Prostate gland (tissue), 2 donors: ENCODE measurements around the gene NF2. TPM values are rescaled to one million over a fixed set of nuclear protein-coding genes. Genes with fewer than 3 reads are reported as not detected.

Source experiments
- DNase-seq: peaks from one replicate; pipeline ENCODE4 v3.0.0-alpha.2; 2019; ENCODE audit warnings: low spot score
- H3K27ac ChIP-seq, 2 donors: fragments of 200-600 bp; sonication (generic); 2 replicates each; pipeline ENCODE4 v1.5.1; 2017 to 2019
- H3K27me3 ChIP-seq: fragments of 200-600 bp; sonication (generic); replicated peaks from 2 replicates; pipeline ENCODE4 v1.5.1; 2019; ENCODE audit not compliant: insufficient read depth
- H3K36me3 ChIP-seq, 2 donors: fragments of 200-600 bp; sonication (generic); 1 replicate in 1 of 2; 2 replicates in 1 of 2; pipeline versions ENCODE4 v1.5.1 to v1.8.1; 2017 to 2019
- H3K4me1 ChIP-seq: fragments of 200-600 bp; sonication (generic); replicated peaks from 2 replicates; pipeline ENCODE4 v1.5.1; 2019
- H3K4me3 ChIP-seq, 2 donors: fragments of 200-600 bp; sonication (generic); 2 replicates each; pipeline ENCODE4 v1.5.1; 2017 to 2019
- H3K9me3 ChIP-seq: fragments of 200-600 bp; sonication (generic); 2 replicates; pipeline ENCODE4 v1.5.1; 2017
- CTCF ChIP-seq, 4 experiments: fragments of 200-600 bp in 2 of 4; fragments of 450-650 bp in 2 of 4; sonication (generic) in 2 of 4; IDR thresholded peaks; 1 replicate in 3 of 4; 2 replicates in 1 of 4; pipeline ENCODE4 v1.5.1; 2016 to 2019; ENCODE audit warnings: antibody characterized with exemption in 4 of 4, mild to moderate bottlenecking in 2 of 4, moderate library complexity in 2 of 4
- POLR2A ChIP-seq: fragments of 450-650 bp; IDR thresholded peaks from one replicate; pipeline ENCODE4 v1.6.1; 2016; ENCODE audit warnings: antibody characterized with exemption, mild to moderate bottlenecking
- POLR2AphosphoS5 ChIP-seq: sonication (generic); formaldehyde crosslinking; IDR thresholded peaks from one replicate; pipeline ENCODE4 v1.6.1; 2017; ENCODE audit warnings: antibody characterized with exemption
- WGBS: methylation state at CpG from one replicate; pipeline ENCODE4 v1.1.5; 2018; 5-methylcytosine and 5-hydroxymethylcytosine counted together
- intact Hi-C: fragments of 100-400 bp; cut with DNase I; formaldehyde crosslinking; loops from one replicate; pipeline ENCODE4 v1.14.2; 2022
- total RNA-seq, 2 donors: library from RNA; depleted of rRNA; stranded (reverse); fragments of >200 nt; gene quantifications; one replicate each; pipeline ENCODE4 v1.1.0, GENCODE V29; 2016

NF2 gene
- total RNA-seq, 2 donors from 2014 or later, result 32.3 to 34.7 TPM

- Histone ChIP-seq H3K27me3 (no peaks in the 10 kb centered on the region), H3K4me1 (no peaks in the 10 kb centered on the region), H3K27ac (no peak overlapping the region), H3K4me3 (no peak overlapping the region), H3K9me3 (no peaks in the 10 kb centered on the region), H3K36me3 (no peaks in the 10 kb centered on the region)
- TF ChIP-seq POLR2A (no peak), POLR2AphosphoS5 (no peak), CTCF (IDR thresholded peaks at IDR 0.05) (no peak)
- 88% methylated on average over 22 of the region's 22 CpGs for WGBS
- DNase-seq, result no peak
- intact Hi-C loops, result no loop called here
Observed at GRCh38 chr22:29737251-29738117, 134.1 kb downstream of the NF2 start.

- H3K4me1 ChIP-seq, result no peaks in the 10 kb centered on the region
- H3K27ac ChIP-seq, result no peak overlapping the region
- intact Hi-C loops, result no loop called here
- TF ChIP-seq POLR2AphosphoS5, result no peak
- TF ChIP-seq CTCF (IDR thresholded peaks at IDR 0.05), result no peak
- no peak for TF ChIP-seq POLR2A
- DNase-seq, result no peak
- no peaks in the 10 kb centered on the region for H3K9me3 ChIP-seq
- no peaks in the 10 kb centered on the region for H3K36me3 ChIP-seq
- H3K27me3 ChIP-seq, result no peaks in the 10 kb centered on the region
- 87% methylated on average over 15 of the region's 15 CpGs for WGBS
- no peak overlapping the region for H3K4me3 ChIP-seq
Observed at GRCh38 chr22:29738118-29738815, 134.8 kb downstream of the NF2 start.

- TF ChIP-seq POLR2A (no peak), POLR2AphosphoS5 (no peak), CTCF (IDR thresholded peaks at IDR 0.05) (no peak)
- intact Hi-C loops, result no loop called here
- WGBS, result 92% methylated on average over 17 of the region's 17 CpGs
- no peaks in the 10 kb centered on the region for H3K9me3 ChIP-seq
- H3K27ac ChIP-seq, result no peak overlapping the region
- H3K27me3 ChIP-seq, result no peaks in the 10 kb centered on the region
- DNase-seq, result no peak
- no peaks in the 10 kb centered on the region for H3K36me3 ChIP-seq
- H3K4me1 ChIP-seq, result no peaks in the 10 kb centered on the region
- no peak overlapping the region for H3K4me3 ChIP-seq
Observed at GRCh38 chr22:29739346-29739875, 136.0 kb downstream of the NF2 start.

GRCh38 chr22:29740216-29740615 lies 136.8 kb downstream of the NF2 start:
- no peaks in the 10 kb centered on the region for H3K27me3 ChIP-seq
- no peaks in the 10 kb centered on the region for H3K36me3 ChIP-seq
- H3K9me3 ChIP-seq, result no peaks in the 10 kb centered on the region
- no peak overlapping the region for H3K27ac ChIP-seq
- no peak for DNase-seq
- WGBS, result 97% methylated on average over 5 of the region's 5 CpGs
- H3K4me1 ChIP-seq, result no peaks in the 10 kb centered on the region
- no peak overlapping the region for H3K4me3 ChIP-seq
- TF ChIP-seq CTCF (IDR thresholded peaks at IDR 0.05) (no peak), POLR2AphosphoS5 (no peak), POLR2A (no peak)
- intact Hi-C loops, result no loop called here
